HL-60/S4 (cell line): ENCODE results near the gene ERBB3.
"Not testable (repeated sequence)": the region's sequence is repeated elsewhere in the genome, so short reads cannot be mapped to it uniquely, and the experiment has no call there.

Experiments
- in situ Hi-C: fragments of 300-500 bp; cut with MboI; formaldehyde crosslinking; loops from 2 replicates; pipeline ENCODE4 v1.14.3; 2022; ENCODE audit warnings: low sequenced_read_pairs

The ERBB3 gene

DNA sequence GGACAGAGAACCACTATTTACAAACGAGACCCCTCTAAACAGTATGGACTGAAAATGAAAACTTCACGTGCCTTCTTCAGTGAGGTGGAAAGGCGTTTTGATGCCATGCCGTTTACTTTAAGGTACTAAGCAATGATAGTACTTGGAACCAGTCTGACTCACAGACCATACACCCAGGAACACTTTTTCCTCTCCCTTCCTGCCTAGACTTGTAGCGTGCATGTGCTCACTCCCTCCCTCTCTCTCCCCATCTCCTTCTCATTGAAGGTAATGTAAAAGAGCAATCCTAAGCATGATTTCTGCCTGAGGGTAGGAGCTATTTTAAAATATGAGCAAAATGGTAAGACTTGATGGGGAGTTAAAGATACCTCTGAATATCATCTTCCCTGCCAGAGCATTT, 30.6 kb downstream of the ERBB3 start:
- in situ Hi-C loops: no loop called here

GRCh38 chr12:56114084-56114483, 34.1 kb downstream of the ERBB3 start:
- in situ Hi-C loops: no loop called here

GRCh38 chr12:56115329-56115728, 35.4 kb downstream of the ERBB3 start:
- in situ Hi-C loops: no loop called here

GRCh38 chr12:56116267-56117081, 36.5 kb downstream of the ERBB3 start, which contains the start of gene RPL41:
RPL41 (plus strand) TSS chr12:56116633.
- in situ Hi-C loops: no loop called here

DNA sequence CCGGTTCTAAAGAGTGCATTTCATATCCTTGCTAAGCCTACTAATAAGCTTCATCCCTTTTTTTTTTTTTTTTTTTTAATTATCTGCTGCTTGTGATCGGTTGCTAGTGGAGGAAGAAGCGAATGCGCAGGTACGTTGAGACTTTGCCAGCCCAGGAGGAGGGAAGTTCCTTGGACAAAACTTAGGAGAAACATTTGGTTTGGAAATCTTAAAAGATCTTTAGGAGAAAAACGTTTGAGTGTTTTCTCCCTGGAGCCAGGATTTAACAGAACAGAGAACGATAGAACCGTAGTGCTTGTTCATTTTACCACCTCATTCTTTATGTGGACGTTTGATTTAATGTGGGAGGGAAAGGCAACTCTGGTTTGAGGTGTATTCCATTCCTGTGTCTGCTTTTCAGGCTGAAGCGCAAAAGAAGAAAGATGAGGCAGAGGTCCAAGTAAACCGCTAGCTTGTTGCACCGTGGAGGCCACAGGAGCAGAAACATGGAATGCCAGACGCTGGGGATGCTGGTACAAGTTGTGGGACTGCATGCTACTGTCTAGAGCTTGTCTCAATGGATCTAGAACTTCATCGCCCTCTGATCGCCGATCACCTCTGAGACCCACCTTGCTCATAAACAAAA, 37.2 kb downstream of the ERBB3 start:
- in situ Hi-C loops: not testable (repeated sequence)

DNA sequence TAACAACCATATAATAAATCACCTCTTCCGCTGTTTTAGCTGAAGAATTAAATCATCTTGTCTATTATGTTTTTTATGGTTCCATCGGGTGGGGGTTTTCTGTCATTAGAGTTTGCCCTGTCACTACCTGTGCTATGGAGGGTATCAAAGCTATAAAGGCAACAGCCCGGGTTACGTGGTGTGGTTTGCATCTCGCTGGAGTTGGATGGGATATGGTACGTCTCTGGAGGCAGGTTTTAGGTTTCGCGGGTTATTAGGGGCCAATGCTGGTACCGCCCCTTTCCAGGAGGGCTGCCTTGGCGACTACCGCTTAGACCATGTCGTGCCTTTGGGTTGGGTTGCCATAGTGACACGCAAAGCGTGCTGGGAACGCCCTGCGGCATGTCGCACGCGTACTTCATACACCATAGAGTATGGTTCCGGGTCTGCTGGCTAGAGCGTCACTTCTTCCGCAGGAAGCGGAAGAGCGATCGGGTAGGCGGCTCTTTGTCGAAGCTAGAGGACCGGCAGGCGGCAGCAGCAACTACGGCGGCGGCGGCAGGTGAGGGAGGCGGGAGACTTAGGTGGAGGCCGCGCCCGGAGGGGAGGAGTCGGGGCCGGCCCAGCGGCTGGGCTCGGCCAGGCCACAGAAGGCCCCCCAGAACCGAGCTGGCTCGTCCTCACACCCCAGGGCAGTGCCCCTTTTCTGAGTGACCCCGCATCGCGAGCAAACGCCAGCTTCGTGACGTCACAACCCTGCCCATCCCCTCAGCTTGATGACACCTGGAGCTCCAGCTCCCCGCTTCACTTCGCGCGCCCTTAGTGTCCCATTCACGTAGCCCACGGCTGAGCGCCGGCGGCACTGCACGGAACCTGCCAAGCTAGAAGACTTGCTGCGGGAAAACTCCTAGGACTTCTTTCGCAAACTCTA, 38.1 kb downstream of the ERBB3 start, which contains the start of gene ZC3H10:
ZC3H10 (plus strand) TSS at position 489 of the 910 bp plus-strand sequence. CDS start 2,297 bp downstream, outside the sequence.
- in situ Hi-C loops: no loop called here

- in situ Hi-C loops: no loop called here
Measured at GRCh38 chr12:56118688-56119357, 38.9 kb downstream of the ERBB3 start.

- in situ Hi-C loops: no loop called here
Measured at GRCh38 chr12:56119361-56119796, 39.4 kb downstream of the ERBB3 start.

DNA sequence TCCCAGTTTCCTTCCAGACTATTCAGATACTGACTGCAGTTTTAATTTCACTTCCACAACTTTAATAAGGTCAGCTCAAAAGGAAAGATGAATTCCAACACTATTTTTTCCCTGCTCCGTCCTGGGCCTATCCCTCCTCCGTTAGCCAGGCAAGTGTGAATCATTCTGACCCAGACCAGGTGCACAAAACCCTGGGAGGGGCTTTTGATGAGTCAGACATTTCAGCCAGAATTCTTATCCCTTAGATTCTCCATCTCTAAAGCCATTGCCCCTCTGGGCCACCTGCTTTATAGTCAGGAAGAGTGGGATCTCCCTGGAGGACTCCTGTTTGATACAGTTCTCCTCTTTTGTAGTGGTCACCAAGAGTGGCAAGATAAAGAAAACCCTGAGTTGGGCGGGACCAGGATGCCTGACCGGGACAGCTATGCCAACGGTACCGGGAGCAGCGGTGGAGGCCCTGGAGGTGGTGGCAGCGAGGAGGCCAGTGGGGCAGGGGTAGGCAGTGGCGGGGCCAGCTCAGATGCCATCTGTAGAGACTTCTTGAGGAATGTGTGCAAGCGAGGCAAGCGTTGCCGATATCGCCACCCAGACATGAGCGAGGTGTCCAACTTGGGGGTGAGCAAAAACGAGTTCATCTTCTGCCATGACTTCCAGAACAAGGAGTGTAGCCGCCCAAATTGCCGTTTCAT, 40.3 kb downstream of the ERBB3 start:
- in situ Hi-C loops: loop anchor here (10.0 kb wide), 1 partner anchor 344 kb away; the partner anchor contains the start of gene SPRYD4

GRCh38 chr12:56121204-56121870, 41.4 kb downstream of the ERBB3 start:
- in situ Hi-C loops: loop anchor here (10.0 kb wide), 1 partner anchor 343 kb away; the partner anchor contains the start of gene SPRYD4

GRCh38 chr12:56122637-56123036, 42.7 kb downstream of the ERBB3 start:
- in situ Hi-C loops: loop anchor here (10.0 kb wide), 1 partner anchor 342 kb away; the partner anchor contains the start of gene SPRYD4

DNA sequence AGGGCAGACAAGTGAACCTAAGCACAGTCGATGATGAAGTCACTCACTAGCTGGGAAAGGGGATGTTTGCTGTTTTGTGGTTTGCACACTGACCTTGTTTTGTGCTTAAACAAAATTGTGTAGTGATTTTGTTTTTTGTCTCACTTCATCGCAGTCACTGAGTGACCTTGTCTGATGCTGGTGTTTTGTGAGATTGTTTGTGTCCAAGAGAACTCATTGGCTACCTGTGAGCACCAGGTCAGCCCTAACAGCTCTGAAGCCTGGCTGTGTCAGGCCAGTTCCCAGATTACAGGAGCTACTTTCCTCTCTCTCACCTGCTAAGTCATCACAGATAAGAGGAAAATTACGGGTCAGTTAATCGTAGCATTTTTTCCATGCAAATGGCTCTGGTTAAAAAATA, 44.2 kb downstream of the ERBB3 start:
- in situ Hi-C loops: loop anchor here (10.0 kb wide), 1 partner anchor 341 kb away; the partner anchor contains the start of gene SPRYD4

DNA sequence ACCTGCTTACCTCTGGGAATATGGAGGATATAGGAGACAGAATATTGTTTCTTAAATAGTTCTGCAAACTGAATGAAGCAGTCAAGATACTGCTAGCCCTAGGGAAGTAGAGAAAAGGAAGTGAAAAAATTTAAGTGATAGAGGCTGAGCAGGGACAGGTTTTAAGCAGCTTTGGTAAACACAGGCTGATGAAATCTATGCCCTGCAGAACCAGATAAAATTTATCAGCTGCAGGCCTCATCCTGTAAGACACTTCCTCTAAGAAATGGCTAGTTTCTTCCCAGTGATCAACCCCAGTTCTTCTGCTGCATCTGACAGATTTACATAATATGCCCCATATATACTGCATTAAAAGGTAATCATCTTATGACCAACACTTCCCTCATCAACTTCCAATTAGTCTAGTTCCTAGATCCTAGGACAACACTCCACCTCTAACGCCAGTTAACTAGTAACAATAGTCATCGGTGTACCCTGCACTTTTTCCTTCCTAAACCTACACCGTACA, 46.8 kb downstream of the ERBB3 start:
- in situ Hi-C loops: loop anchor here (10.0 kb wide), 1 partner anchor 338 kb away; the partner anchor contains the start of gene SPRYD4

GRCh38 chr12:56127485-56127887, 47.5 kb downstream of the ERBB3 start:
- in situ Hi-C loops: loop anchor here (10.0 kb wide), 1 partner anchor 337 kb away; the partner anchor contains the start of gene SPRYD4

DNA sequence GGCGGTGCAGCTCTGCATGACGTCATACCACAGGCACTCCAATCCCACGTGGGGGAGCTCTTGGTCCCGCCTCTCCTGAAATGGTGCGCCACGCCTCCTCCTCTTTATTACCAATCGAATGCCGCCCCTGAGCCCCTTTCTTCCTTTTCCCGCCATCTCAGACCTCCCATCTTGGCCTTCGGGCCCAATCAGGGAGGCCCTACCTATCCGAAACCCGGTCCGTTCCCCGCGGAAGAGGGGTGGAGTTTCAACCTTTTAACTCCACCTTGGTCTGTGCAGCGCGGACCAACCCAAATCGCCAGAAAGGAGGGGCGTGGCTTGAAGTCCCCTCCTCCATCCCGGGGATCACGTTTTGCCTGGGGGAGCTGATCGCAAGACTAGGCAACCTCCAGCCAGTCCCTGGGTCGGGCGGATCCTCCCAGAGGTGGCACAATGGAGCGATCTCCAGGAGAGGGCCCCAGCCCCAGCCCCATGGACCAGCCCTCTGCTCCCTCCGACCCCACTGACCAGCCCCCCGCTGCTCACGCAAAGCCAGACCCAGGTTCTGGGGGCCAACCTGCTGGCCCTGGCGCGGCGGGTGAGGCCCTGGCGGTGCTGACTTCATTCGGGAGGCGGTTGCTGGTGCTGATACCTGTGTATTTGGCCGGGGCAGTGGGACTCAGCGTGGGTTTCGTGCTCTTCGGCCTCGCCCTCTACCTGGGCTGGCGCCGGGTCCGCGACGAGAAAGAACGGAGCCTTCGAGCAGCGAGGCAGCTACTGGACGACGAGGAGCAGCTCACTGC, 48.1 kb downstream of the ERBB3 start, which contains the start of gene ESYT1:
ESYT1 (plus strand) TSS at position 380 of the 782 bp plus-strand sequence; CDS start at position 433, 53 bp downstream.
- in situ Hi-C loops: loop anchor here (10.0 kb wide), 1 partner anchor 337 kb away; the partner anchor contains the start of gene SPRYD4

GRCh38 chr12:56128670-56129205, 48.8 kb downstream of the ERBB3 start:
- in situ Hi-C loops: loop anchor here (10.0 kb wide), 1 partner anchor 336 kb away; the partner anchor contains the start of gene SPRYD4
